HepG2 (cell line): Measurements from ENCODE around the gene KIF1B. TPM values are rescaled to one million over a fixed set of nuclear protein-coding genes. Genes with fewer than 3 reads are reported as not detected.
"Not testable (repeated sequence)": the region's sequence is repeated elsewhere in the genome, so short reads cannot be mapped to it uniquely, and the experiment has no call there.

Experiments used
- ATAC-seq: fragments of 200-7000 bp; cut with Tn5 transposase; 3 replicates; pipeline ENCODE4 v1.9.1; 2020; ENCODE audit warnings: mild to moderate bottlenecking, moderate library complexity
- BruUV-seq: library from RNA; stranded (reverse); fragments of 400-500 nt; replicated peaks from 2 replicates; lab custom pipeline; 2021; lab: Mats Ljungman, UMichigan
- CTCF ChIA-PET: fragments of 300-600 bp; formaldehyde crosslinking; extraction: SDS; loops from one replicate; lab custom pipeline; 2021; ENCODE audit warnings: low total read pairs, inconsistent platforms, low intra/inter-chr PET ratio; lab: Yijun Ruan, JAX
- POLR2A ChIA-PET: fragments of 350-600 bp; sonication (Branson Sonifier 250); formaldehyde crosslinking; loops from one replicate; lab custom pipeline; 2020; ENCODE audit warnings: antibody characterized with exemption, inconsistent platforms; lab: Yijun Ruan, JAX
- DNase-seq: peaks from one replicate; pipeline ENCODE4 v3.0.0-alpha.2; 2015; ENCODE audit warnings: low spot score
- FAIRE-seq: peaks from 3 replicates; lab custom pipeline; 2011; peaks lifted over from hg19 to GRCh38; lab: Jason Lieb, UNC
- H2AFZ ChIP-seq: one replicate; pipeline ENCODE4 v1.6.1; 2011; ENCODE audit warnings: low read length, inconsistent platforms
- H3K27ac ChIP-seq: fragments of 300-600 bp; 3 replicates; pipeline ENCODE4 v1.8.0; 2011; ENCODE audit warnings: mixed run types, mild to moderate bottlenecking, mixed read lengths, low read length, inconsistent platforms; ENCODE audit not compliant: insufficient read depth; ENCODE audit errors: extremely low read length
- H3K27me3 ChIP-seq, 2 experiments: fragments of 200-600 bp in 1 of 2; 2 replicates in 1 of 2; 3 replicates in 1 of 2; pipeline versions ENCODE4 v1.6.0 to v1.8.0; 2011; ENCODE audit warnings: low read length in 2 of 2, mild to moderate bottlenecking in 2 of 2, moderate library complexity in 2 of 2, inconsistent platforms in 1 of 2; ENCODE audit not compliant: insufficient read depth in 2 of 2, control insufficient read depth in 1 of 2
- H3K36me3 ChIP-seq, 2 experiments: fragments of 200-600 bp in 1 of 2; replicated peaks in 1 of 2; 2 replicates in 1 of 2; 3 replicates in 1 of 2; pipeline versions ENCODE4 v1.5.1 to v1.8.0; 2011; ENCODE audit warnings: low read length in 2 of 2, inconsistent platforms in 1 of 2; ENCODE audit not compliant: insufficient read depth in 2 of 2, control insufficient read depth in 1 of 2
- H3K4me1 ChIP-seq: 2 replicates; pipeline ENCODE4 v1.5.1; 2012; ENCODE audit warnings: low read length, inconsistent platforms; ENCODE audit not compliant: insufficient read depth
- H3K4me2 ChIP-seq: 2 replicates; pipeline ENCODE4 v1.6.0; 2011; ENCODE audit warnings: low read depth, low read length, inconsistent platforms
- H3K4me3 ChIP-seq, 3 experiments: fragments of 200-600 bp in 1 of 3; sonication (generic), shearing (Covaris generic) in 1 of 3; replicated peaks in 1 of 3; 2 replicates each; pipeline ENCODE4 v1.5.1; 2011 to 2016; ENCODE audit warnings: low read length in 3 of 3, inconsistent platforms in 2 of 3, low read depth in 2 of 3, mild to moderate bottlenecking in 2 of 3, control low read depth in 1 of 3, mixed read lengths in 1 of 3; ENCODE audit not compliant: insufficient read depth in 1 of 3
- H3K79me2 ChIP-seq: one replicate; pipeline ENCODE4 v1.6.1; 2011; ENCODE audit warnings: low read length, inconsistent platforms; ENCODE audit not compliant: insufficient read depth
- H3K9ac ChIP-seq: 2 replicates; pipeline ENCODE4 v1.6.0; 2011; ENCODE audit warnings: mild to moderate bottlenecking, low read depth, low read length, inconsistent platforms; ENCODE audit not compliant: insufficient read depth
- H3K9me3 ChIP-seq: 2 replicates; pipeline ENCODE4 v1.5.1; 2012; ENCODE audit warnings: mild to moderate bottlenecking, low read length
- H4K20me1 ChIP-seq: 2 replicates; pipeline ENCODE4 v1.6.0; 2011; ENCODE audit warnings: inconsistent platforms, mild to moderate bottlenecking, low read length, moderate library complexity; ENCODE audit not compliant: insufficient read depth
- GATA4 ChIP-seq: sonication (generic); IDR thresholded peaks from 2 replicates; pipeline ENCODE4 v1.6.1; 2016; ENCODE audit warnings: antibody characterized with exemption, low read depth, borderline replicate concordance
- NFYB ChIP-seq: sonication (generic); formaldehyde crosslinking; IDR thresholded peaks from 2 replicates; pipeline ENCODE4 v1.4.0; 2020; ENCODE audit warnings: missing genetic modification reagents
- ZMYM4 ChIP-seq: sonication (generic); formaldehyde crosslinking; IDR thresholded peaks from 2 replicates; pipeline ENCODE4 v1.8.1; 2023; ENCODE audit warnings: mild to moderate bottlenecking, missing genetic modification reagents
- WGBS: methylation state at CpG from one replicate; pipeline ENCODE4 v1.1.6; 2017; ENCODE audit warnings: low lambda C conversion rate; 5-methylcytosine and 5-hydroxymethylcytosine counted together
- in situ Hi-C: cut with HindIII; loops from 2 replicates; pipeline ENCODE4 v1.10.0; 2017; ENCODE audit warnings: low pct_unique_long_range_greater_than_20kb; ENCODE audit not compliant: extremely low pct_ligation_motif_present
- intact Hi-C: fragments of 100-400 bp; cut with micrococcal nuclease; formaldehyde crosslinking; loops from one replicate; pipeline ENCODE4 v1.10.0; 2022; ENCODE audit not compliant: unreplicated experiment
- polyA plus RNA-seq, 8 experiments: library from polyadenylated mRNA; depleted of rRNA in 3 of 8; stranded (reverse) in 7 of 8; unstranded in 1 of 8; fragments of >200 nt; fragmentation: Illumina TruSeq in 4 of 8; extraction: Trizol in 4 of 8; gene quantifications; 2 replicates each; pipeline versions ENCODE4 v1.2.1 to v1.2.3, GENCODE V29; 2011 to 2016; ENCODE audit warnings: low read depth in 4 of 8, missing spikeins in 1 of 8, mixed read lengths in 1 of 8; ENCODE audit not compliant: insufficient read depth in 1 of 8
- total RNA-seq, 5 experiments: library from RNA; depleted of rRNA; stranded (reverse); fragments of >200 nt; fragmentation: Illumina TruSeq; extraction: Trizol; gene quantifications; 2 replicates each; pipeline ENCODE4 v1.2.3, GENCODE V29; 2016; ENCODE audit warnings: low read depth in 1 of 5
- TF ChIP-seq, protein P1 (sequence below): sonication (generic); formaldehyde crosslinking; IDR thresholded peaks from 2 replicates; pipeline ENCODE4 v1.4.0; 2020; ENCODE audit warnings: missing genetic modification reagents, mild to moderate bottlenecking, borderline replicate concordance
- TF ChIP-seq, protein P2 (sequence below): sonication (generic); formaldehyde crosslinking; IDR thresholded peaks from 2 replicates; pipeline ENCODE4 v1.5.0; 2020; ENCODE audit warnings: mild to moderate bottlenecking, missing genetic modification reagents
- TF ChIP-seq, protein P3 (sequence below): sonication (generic); formaldehyde crosslinking; IDR thresholded peaks from 2 replicates; pipeline ENCODE4 v1.4.0; 2020; ENCODE audit warnings: missing genetic modification reagents, borderline replicate concordance

Gene KIF1B
- total and polyA plus RNA-seq, 2 of the 13 experiments (the other 11 are each of a cell fraction or from before 2014, with no cell fraction given) = 26.7 to 32.5 TPM

DNA sequence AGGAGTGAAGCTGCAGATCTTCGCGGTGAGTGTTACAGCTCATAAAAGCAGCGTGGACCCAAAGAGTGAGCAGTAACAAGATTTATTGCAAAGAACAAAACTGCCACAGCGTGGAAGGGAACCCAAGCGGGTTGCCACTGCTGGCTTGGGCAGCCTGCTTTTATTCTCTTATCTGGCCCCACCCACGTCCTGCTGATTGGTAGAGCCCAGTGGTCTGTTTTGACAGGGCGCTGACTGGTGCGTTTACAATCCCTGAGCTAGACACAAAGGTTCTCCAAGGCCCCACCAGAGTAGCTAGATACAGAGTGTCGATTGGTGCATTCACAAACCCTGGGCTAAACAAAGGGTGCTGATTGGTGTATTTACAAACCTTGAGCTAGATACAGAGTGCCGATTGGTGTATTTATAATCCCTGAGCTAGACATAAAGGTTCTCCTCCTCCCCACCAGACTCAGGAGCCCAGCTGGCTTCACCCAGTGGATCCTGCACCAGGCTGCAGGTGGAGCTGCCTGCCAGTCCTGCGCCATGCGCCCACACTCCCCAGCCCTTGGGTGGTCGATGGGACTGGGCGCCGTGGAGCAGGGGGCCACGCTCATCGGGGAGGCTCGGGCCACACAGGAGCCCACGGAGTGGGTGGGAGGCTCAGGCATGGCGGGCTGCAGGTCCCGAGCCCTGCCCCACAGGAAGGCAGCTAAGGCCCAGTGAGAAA is 215.6 kb downstream of the KIF1B start:
- H3K79me2 ChIP-seq, BruUV-seq, intact Hi-C loops, H3K9ac ChIP-seq, FAIRE-seq, ATAC-seq, H4K20me1 ChIP-seq, H2AFZ ChIP-seq, H3K4me2 ChIP-seq, H3K4me3 ChIP-seq, H3K27me3 ChIP-seq, H3K9me3 ChIP-seq, H3K36me3 ChIP-seq: not testable (repeated sequence)
- in situ Hi-C loops = loop anchor here (5.0 kb wide), 1 partner anchor 49 kb away; no protein-coding TSS in a partner anchor
- POLR2A ChIA-PET = interaction anchor here (0.9 to 1.5 kb wide), 2 partner anchors 27 to 38 kb away, joined by 3 read pairs; partner anchors contain the start of gene PGD
- 86% methylated on average over 12 of the region's 21 CpGs for WGBS
- H3K4me1 ChIP-seq = peaks cover 27% of the 10 kb centered on the region
- peak; percentile 24 for DNase-seq
- H3K27ac ChIP-seq = peak overlapping the region; percentile 50
- CTCF ChIA-PET = interaction anchor here (4.5 kb wide), 1 partner anchor 48 kb away, joined by 46 read pairs; no protein-coding TSS in a partner anchor
- peak; percentile 80; the same call in 1 of the 2 replicates for TF ChIP-seq NFYB
- TF ChIP-seq, protein P1, sequence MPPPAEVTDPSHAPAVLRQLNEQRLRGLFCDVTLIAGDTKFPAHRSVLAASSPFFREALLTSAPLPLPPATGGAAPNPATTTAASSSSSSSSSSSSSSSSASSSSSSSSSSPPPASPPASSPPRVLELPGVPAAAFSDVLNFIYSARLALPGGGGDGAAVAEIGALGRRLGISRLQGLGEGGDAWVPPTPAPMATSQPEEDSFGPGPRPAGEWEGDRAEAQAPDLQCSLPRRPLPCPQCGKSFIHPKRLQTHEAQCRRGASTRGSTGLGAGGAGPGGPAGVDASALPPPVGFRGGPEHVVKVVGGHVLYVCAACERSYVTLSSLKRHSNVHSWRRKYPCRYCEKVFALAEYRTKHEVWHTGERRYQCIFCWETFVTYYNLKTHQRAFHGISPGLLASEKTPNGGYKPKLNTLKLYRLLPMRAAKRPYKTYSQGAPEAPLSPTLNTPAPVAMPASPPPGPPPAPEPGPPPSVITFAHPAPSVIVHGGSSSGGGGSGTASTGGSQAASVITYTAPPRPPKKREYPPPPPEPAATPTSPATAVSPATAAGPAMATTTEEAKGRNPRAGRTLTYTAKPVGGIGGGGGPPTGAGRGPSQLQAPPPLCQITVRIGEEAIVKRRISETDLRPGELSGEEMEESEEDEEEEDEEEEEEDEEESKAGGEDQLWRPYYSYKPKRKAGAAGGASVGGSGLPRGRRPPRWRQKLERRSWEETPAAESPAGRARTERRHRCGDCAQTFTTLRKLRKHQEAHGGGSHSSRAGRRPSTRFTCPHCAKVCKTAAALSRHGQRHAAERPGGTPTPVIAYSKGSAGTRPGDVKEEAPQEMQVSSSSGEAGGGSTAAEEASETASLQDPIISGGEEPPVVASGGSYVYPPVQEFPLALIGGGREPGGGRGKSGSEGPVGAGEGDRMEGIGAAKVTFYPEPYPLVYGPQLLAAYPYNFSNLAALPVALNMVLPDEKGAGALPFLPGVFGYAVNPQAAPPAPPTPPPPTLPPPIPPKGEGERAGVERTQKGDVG (CRISPR knock-in tag) = peak; percentile 87; the same call in 1 of the 2 replicates
- TF ChIP-seq, protein P2, sequence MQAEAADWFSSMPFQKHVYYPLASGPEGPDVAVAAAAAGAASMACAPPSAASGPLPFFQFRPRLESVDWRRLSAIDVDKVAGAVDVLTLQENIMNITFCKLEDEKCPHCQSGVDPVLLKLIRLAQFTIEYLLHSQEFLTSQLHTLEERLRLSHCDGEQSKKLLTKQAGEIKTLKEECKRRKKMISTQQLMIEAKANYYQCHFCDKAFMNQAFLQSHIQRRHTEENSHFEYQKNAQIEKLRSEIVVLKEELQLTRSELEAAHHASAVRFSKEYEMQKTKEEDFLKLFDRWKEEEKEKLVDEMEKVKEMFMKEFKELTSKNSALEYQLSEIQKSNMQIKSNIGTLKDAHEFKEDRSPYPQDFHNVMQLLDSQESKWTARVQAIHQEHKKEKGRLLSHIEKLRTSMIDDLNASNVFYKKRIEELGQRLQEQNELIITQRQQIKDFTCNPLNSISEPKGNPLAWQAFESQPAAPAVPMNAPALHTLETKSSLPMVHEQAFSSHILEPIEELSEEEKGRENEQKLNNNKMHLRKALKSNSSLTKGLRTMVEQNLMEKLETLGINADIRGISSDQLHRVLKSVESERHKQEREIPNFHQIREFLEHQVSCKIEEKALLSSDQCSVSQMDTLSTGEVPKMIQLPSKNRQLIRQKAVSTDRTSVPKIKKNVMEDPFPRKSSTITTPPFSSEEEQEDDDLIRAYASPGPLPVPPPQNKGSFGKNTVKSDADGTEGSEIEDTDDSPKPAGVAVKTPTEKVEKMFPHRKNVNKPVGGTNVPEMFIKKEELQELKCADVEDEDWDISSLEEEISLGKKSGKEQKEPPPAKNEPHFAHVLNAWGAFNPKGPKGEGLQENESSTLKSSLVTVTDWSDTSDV (CRISPR knock-in tag) = 0 out of 2 replicates have a peak, but pooled peaks have one; percentile 41
- TF ChIP-seq, protein P3, sequence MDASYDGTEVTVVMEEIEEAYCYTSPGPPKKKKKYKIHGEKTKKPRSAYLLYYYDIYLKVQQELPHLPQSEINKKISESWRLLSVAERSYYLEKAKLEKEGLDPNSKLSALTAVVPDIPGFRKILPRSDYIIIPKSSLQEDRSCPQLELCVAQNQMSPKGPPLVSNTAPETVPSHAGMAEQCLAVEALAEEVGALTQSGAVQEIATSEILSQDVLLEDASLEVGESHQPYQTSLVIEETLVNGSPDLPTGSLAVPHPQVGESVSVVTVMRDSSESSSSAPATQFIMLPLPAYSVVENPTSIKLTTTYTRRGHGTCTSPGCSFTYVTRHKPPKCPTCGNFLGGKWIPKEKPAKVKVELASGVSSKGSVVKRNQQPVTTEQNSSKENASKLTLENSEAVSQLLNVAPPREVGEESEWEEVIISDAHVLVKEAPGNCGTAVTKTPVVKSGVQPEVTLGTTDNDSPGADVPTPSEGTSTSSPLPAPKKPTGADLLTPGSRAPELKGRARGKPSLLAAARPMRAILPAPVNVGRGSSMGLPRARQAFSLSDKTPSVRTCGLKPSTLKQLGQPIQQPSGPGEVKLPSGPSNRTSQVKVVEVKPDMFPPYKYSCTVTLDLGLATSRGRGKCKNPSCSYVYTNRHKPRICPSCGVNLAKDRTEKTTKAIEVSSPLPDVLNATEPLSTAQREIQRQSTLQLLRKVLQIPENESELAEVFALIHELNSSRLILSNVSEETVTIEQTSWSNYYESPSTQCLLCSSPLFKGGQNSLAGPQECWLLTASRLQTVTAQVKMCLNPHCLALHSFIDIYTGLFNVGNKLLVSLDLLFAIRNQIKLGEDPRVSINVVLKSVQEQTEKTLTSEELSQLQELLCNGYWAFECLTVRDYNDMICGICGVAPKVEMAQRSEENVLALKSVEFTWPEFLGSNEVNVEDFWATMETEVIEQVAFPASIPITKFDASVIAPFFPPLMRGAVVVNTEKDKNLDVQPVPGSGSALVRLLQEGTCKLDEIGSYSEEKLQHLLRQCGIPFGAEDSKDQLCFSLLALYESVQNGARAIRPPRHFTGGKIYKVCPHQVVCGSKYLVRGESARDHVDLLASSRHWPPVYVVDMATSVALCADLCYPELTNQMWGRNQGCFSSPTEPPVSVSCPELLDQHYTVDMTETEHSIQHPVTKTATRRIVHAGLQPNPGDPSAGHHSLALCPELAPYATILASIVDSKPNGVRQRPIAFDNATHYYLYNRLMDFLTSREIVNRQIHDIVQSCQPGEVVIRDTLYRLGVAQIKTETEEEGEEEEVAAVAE (CRISPR knock-in tag) = peak; percentile 78; the same call in 1 of the 2 replicates
- TF ChIP-seq GATA4 = peak; percentile 11; the same call in 1 of the 2 replicates
- TF ChIP-seq ZMYM4 (CRISPR knock-in tag) = peak; percentile 69
